Measurements from ENCODE around the gene CNOT6L.

The CNOT6L gene

DNA sequence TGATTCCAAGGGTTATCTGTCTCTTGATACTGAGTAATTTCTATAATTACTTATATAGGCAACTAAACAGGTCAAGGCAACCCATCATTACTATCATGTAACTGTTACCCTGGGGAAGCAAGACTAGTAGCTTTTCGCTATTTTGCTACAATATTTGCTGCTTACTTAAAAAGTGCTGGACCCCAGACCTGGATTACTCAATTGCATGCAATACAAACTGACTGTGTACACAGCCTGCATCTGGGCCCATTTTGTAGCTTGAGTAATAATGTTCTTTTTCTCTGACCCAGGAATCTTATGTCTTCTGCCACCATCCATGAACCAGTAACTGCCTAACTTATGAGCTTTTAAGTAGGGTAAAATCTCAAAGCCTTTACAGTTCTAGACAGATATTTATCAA, 53.4 kb downstream of the CNOT6L start:
- TF ChIP-seq, protein P1, sequence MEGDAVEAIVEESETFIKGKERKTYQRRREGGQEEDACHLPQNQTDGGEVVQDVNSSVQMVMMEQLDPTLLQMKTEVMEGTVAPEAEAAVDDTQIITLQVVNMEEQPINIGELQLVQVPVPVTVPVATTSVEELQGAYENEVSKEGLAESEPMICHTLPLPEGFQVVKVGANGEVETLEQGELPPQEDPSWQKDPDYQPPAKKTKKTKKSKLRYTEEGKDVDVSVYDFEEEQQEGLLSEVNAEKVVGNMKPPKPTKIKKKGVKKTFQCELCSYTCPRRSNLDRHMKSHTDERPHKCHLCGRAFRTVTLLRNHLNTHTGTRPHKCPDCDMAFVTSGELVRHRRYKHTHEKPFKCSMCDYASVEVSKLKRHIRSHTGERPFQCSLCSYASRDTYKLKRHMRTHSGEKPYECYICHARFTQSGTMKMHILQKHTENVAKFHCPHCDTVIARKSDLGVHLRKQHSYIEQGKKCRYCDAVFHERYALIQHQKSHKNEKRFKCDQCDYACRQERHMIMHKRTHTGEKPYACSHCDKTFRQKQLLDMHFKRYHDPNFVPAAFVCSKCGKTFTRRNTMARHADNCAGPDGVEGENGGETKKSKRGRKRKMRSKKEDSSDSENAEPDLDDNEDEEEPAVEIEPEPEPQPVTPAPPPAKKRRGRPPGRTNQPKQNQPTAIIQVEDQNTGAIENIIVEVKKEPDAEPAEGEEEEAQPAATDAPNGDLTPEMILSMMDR (IDR thresholded peaks at IDR 0.05; ENCODE audit: borderline replicate concordance, insufficient read depth, low read depth, low read length) = no peak
- H3K4me3 ChIP-seq (ENCODE audit: low read depth, low read length) = no peak overlapping the region

- H3K4me3 ChIP-seq (ENCODE audit: low read depth, low read length) = no peak overlapping the region
- TF ChIP-seq, protein P1 (IDR thresholded peaks at IDR 0.05; ENCODE audit: borderline replicate concordance, insufficient read depth, low read depth, low read length) = no peak
Observed at GRCh38 chr4:77762531-77762930, 56.6 kb downstream of the CNOT6L start.

- TF ChIP-seq, protein P1 (IDR thresholded peaks at IDR 0.05; ENCODE audit: borderline replicate concordance, insufficient read depth, low read depth, low read length) = no peak
- H3K4me3 ChIP-seq (ENCODE audit: low read depth, low read length) = no peak overlapping the region
Observed at GRCh38 chr4:77761595-77761994, 57.6 kb downstream of the CNOT6L start.

DNA sequence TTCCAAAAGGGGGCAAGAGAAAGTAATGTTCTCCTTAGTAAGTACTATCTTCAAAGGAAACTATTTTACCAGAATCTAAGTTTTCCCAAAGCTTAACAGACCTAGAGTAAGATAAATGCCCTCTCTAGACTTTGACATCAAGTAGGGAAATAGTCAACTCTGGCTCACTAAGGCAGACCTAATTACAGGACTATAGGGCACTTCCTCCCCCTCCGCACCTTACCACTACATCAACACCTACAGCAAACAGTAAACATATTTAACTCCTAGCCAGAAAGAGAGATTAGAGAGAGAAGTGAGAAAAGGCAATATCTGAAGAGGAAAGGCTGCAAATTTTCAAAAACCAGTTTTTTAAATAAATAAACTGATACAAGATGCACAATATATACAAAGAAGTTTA, 60.4 kb downstream of the CNOT6L start:
- TF ChIP-seq, protein P1 (IDR thresholded peaks at IDR 0.05; ENCODE audit: borderline replicate concordance, insufficient read depth, low read depth, low read length) = no peak
- H3K4me3 ChIP-seq (ENCODE audit: low read depth, low read length) = no peak overlapping the region

DNA sequence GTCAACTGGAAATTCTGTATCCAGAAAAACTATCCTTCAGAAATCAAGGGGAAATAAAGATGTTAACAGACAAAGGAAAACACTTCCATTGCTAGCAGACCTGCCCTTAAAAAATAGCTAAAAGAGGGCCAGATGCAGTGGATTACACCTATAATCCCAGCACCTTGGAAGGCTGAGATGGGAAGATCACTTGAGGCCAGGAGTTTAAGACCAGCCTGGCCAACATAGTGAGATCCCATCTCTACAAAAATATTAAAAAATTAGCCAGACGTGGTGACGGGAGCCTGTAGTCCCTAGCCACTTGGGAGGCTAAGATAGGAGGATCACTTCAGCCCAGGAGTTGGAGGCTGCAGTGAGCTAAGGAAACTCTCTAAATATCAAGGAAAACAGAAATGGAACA, 67.4 kb downstream of the CNOT6L start:
- H3K4me3 ChIP-seq (ENCODE audit: low read depth, low read length) = no peak overlapping the region
- TF ChIP-seq, protein P1 (IDR thresholded peaks at IDR 0.05; ENCODE audit: borderline replicate concordance, insufficient read depth, low read depth, low read length) = no peak

GRCh38 chr4:77745792-77746191, 73.4 kb downstream of the CNOT6L start:
- TF ChIP-seq, protein P1 (IDR thresholded peaks at IDR 0.05; ENCODE audit: borderline replicate concordance, insufficient read depth, low read depth, low read length) = no peak
- no peak overlapping the region for H3K4me3 ChIP-seq (ENCODE audit: low read depth, low read length)

DNA sequence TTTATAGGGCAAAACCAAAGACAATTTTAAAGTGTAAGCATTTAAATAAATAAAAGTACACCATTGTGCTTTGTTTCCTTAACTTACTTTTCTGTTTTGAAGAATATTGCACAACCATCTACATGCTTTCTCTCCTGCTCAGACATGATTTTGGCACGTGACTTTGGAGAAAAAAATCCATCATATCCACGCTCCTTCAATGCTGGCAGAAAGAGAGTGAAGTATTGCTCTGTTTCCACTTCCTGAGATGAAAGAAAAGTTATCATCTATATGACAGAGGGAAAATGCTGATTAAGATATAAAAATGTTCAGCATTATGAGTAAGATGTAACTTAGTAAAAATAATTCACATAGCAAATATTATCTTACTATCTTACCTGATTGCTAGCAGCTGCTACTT, 77.1 kb downstream of the CNOT6L start:
- H3K4me3 ChIP-seq (ENCODE audit: low read depth, low read length) = no peak overlapping the region
- TF ChIP-seq, protein P1 (IDR thresholded peaks at IDR 0.05; ENCODE audit: borderline replicate concordance, insufficient read depth, low read depth, low read length) = no peak

Measured in GM12875 (cell line).